Mesendoderm (in vitro differentiated cells): ENCODE data around the gene SMIM20.

Source experiments
- DNase-seq: peaks from one replicate; pipeline ENCODE4 v3.0.0; 2013
- H2AK5ac ChIP-seq: 2 replicates; pipeline ENCODE4 v1.6.1; 2013; ENCODE audit warnings: low read length, inconsistent platforms
- H2BK120ac ChIP-seq: 2 replicates; pipeline ENCODE4 v1.6.1; 2013; ENCODE audit warnings: low read depth, mild to moderate bottlenecking, low read length, moderate library complexity, mixed read lengths
- H2BK15ac ChIP-seq: replicated peaks from 2 replicates; pipeline ENCODE4 v1.6.1; 2013; ENCODE audit warnings: low read depth, mild to moderate bottlenecking, moderate library complexity
- H2BK5ac ChIP-seq: 2 replicates; pipeline ENCODE4 v1.6.1; 2013; ENCODE audit warnings: low read length, inconsistent platforms
- H3K18ac ChIP-seq: 2 replicates; pipeline ENCODE4 v1.6.1; 2013; ENCODE audit warnings: mild to moderate bottlenecking, low read length, mixed read lengths
- H3K23ac ChIP-seq: one replicate; pipeline ENCODE4 v1.6.1; 2013; ENCODE audit warnings: low read length
- H3K27ac ChIP-seq: 2 replicates; pipeline ENCODE4 v1.5.1; 2013; ENCODE audit warnings: low read depth, mild to moderate bottlenecking, inconsistent platforms, low read length, moderate library complexity
- H3K27me3 ChIP-seq: 2 replicates; pipeline ENCODE4 v1.6.1; 2013; ENCODE audit warnings: low read length, control low read depth, mild to moderate bottlenecking, inconsistent platforms; ENCODE audit not compliant: insufficient read depth, poor library complexity
- H3K36me3 ChIP-seq: 2 replicates; pipeline ENCODE4 v1.6.1; 2013; ENCODE audit warnings: low read length, inconsistent platforms; ENCODE audit not compliant: control insufficient read depth, insufficient read depth
- H3K4ac ChIP-seq: one replicate; pipeline ENCODE4 v1.6.1; 2013; ENCODE audit warnings: low read depth, mild to moderate bottlenecking, low read length, moderate library complexity
- H3K4me1 ChIP-seq: 2 replicates; pipeline ENCODE4 v1.6.1; 2013; ENCODE audit warnings: low read depth, low read length, inconsistent platforms; ENCODE audit not compliant: control insufficient read depth
- H3K4me2 ChIP-seq: 2 replicates; pipeline ENCODE4 v1.6.1; 2013; ENCODE audit warnings: low read length
- H3K4me3 ChIP-seq: 2 replicates; pipeline ENCODE4 v1.5.1; 2013; ENCODE audit warnings: mild to moderate bottlenecking, low read length
- H3K56ac ChIP-seq: one replicate; pipeline ENCODE4 v1.6.1; 2013; ENCODE audit warnings: low read length
- H3K79me1 ChIP-seq: 2 replicates; pipeline ENCODE4 v1.6.1; 2013; ENCODE audit warnings: low read length, inconsistent platforms
- H3K79me2 ChIP-seq: 2 replicates; pipeline ENCODE4 v1.6.1; 2013; ENCODE audit warnings: mild to moderate bottlenecking, low read length; ENCODE audit not compliant: control insufficient read depth, insufficient read depth
- H3K9ac ChIP-seq: 2 replicates; pipeline ENCODE4 v1.6.1; 2013; ENCODE audit warnings: low read length, inconsistent platforms
- H4K5ac ChIP-seq: one replicate; pipeline ENCODE4 v1.6.1; 2013; ENCODE audit warnings: low read length
- H4K8ac ChIP-seq: one replicate; pipeline ENCODE4 v1.6.1; 2013; ENCODE audit warnings: low read depth, mild to moderate bottlenecking, control low read depth, low read length, moderate library complexity
- WGBS: extraction: QIAGEN DNeasy Blood & Tissue Kit; methylation state at CpG from one replicate; pipeline ENCODE4 v1.1.7; 2013; ENCODE audit warnings: low lambda C conversion rate, missing lambda C conversion rate; ENCODE audit not compliant: insufficient coverage; ENCODE audit errors: extremely low coverage; 5-methylcytosine and 5-hydroxymethylcytosine counted together

SMIM20 gene

DNA sequence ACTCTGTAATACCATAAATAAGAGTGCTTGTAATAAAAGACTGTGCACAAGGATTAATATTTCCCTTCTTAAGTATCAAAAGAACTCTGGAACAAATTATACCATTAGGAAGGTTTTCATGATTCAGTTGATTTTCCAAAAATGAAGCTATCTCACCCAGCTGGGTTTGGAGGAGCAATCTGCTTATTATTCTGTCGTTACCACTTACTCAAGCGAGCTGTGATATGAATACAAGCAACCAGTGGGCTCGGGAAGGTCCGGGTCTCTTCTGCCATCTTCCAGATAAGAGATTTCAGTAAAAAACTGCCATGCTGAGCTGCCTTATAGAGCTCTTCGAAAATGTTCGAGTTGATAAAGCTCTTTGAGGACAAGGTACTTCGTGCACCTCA, 15.3 kb downstream of the SMIM20 start:
- H3K79me2 ChIP-seq = no peaks in the 10 kb centered on the region
- no peak overlapping the region for H2AK5ac ChIP-seq
- WGBS = no CpG with 5 or more reads among the region's 7 CpGs
- no peak overlapping the region for H3K18ac ChIP-seq
- H3K36me3 ChIP-seq = no peaks in the 10 kb centered on the region
- H2BK15ac ChIP-seq = no peak overlapping the region
- H4K8ac ChIP-seq = no peak overlapping the region
- no peak overlapping the region for H2BK5ac ChIP-seq
- H4K5ac ChIP-seq = no peak overlapping the region
- H3K79me1 ChIP-seq = no peaks in the 10 kb centered on the region
- H3K27me3 ChIP-seq = no peaks in the 10 kb centered on the region
- H3K9ac ChIP-seq = no peak overlapping the region
- DNase-seq = no peak
- H3K4me3 ChIP-seq = no peak overlapping the region
- H3K27ac ChIP-seq = no peak overlapping the region
- no peak overlapping the region for H3K23ac ChIP-seq
- no peak overlapping the region for H3K4ac ChIP-seq
- H3K4me2 ChIP-seq = no peak overlapping the region
- no peaks in the 10 kb centered on the region for H3K4me1 ChIP-seq
- no peak overlapping the region for H3K56ac ChIP-seq
- no peak overlapping the region for H2BK120ac ChIP-seq

GRCh38 chr4:25930731-25931354, 16.8 kb downstream of the SMIM20 start:
- Histone ChIP-seq H4K8ac (no peak overlapping the region), H3K79me1 (no peaks in the 10 kb centered on the region), H2BK15ac (no peak overlapping the region), H3K4ac (no peak overlapping the region), H3K4me2 (no peak overlapping the region), H2AK5ac (no peak overlapping the region), H3K36me3 (no peaks in the 10 kb centered on the region), H3K4me1 (no peaks in the 10 kb centered on the region), H3K56ac (no peak overlapping the region), H3K27me3 (no peaks in the 10 kb centered on the region), H3K27ac (no peak overlapping the region), H3K23ac (no peak overlapping the region), H4K5ac (no peak overlapping the region), H3K9ac (no peak overlapping the region), H2BK5ac (no peak overlapping the region), H3K4me3 (no peak overlapping the region), H3K79me2 (no peaks in the 10 kb centered on the region), H2BK120ac (no peak overlapping the region), H3K18ac (no peak overlapping the region)
- no CpG with 5 or more reads among the region's 6 CpGs for WGBS
- no peak for DNase-seq

DNA sequence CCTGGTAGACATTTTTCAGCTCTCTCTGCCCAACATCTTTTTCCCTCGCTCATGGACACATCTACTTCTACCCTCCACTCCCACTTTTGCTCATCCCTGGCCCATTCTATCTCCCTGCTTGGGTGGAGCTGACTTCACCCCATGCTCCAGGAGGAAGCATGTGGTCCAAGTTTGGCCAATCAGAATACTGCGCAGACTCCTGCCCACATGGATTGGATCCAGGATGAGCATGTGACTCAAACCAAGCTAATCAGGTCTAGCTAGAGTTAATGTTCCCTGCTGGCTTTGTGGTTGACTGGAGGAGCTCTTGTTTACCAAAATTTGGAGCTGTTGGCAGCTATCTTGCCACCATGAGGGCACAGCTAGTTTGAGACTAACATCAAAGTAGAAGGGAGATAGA, 22.7 kb downstream of the SMIM20 start:
- no peak overlapping the region for H3K27ac ChIP-seq
- H3K56ac ChIP-seq = no peak overlapping the region
- no peak overlapping the region for H2BK15ac ChIP-seq
- no peak overlapping the region for H3K4me3 ChIP-seq
- H3K27me3 ChIP-seq = no peaks in the 10 kb centered on the region
- H2BK5ac ChIP-seq = no peak overlapping the region
- H4K8ac ChIP-seq = no peak overlapping the region
- H3K4ac ChIP-seq = no peak overlapping the region
- H3K36me3 ChIP-seq = no peaks in the 10 kb centered on the region
- H3K79me1 ChIP-seq = no peaks in the 10 kb centered on the region
- H3K79me2 ChIP-seq = no peaks in the 10 kb centered on the region
- H3K4me1 ChIP-seq = no peaks in the 10 kb centered on the region
- no peak overlapping the region for H3K18ac ChIP-seq
- no peak overlapping the region for H3K9ac ChIP-seq
- DNase-seq = no peak
- no peak overlapping the region for H3K23ac ChIP-seq
- no peak overlapping the region for H3K4me2 ChIP-seq
- H4K5ac ChIP-seq = no peak overlapping the region
- no CpG with 5 or more reads among the region's 2 CpGs for whole genome bisulfite sequencing
- H2AK5ac ChIP-seq = no peak overlapping the region
- H2BK120ac ChIP-seq = no peak overlapping the region

GRCh38 chr4:25937801-25938200, 23.8 kb downstream of the SMIM20 start:
- no peak overlapping the region for H3K9ac ChIP-seq
- H4K8ac ChIP-seq = no peak overlapping the region
- no peaks in the 10 kb centered on the region for H3K79me2 ChIP-seq
- H3K27me3 ChIP-seq = no peaks in the 10 kb centered on the region
- DNase-seq = peak; percentile 52
- H4K5ac ChIP-seq = no peak overlapping the region
- no peak overlapping the region for H3K4ac ChIP-seq
- no peak overlapping the region for H2BK120ac ChIP-seq
- H3K18ac ChIP-seq = no peak overlapping the region
- no peak overlapping the region for H2BK15ac ChIP-seq
- no peak overlapping the region for H3K4me2 ChIP-seq
- no peak overlapping the region for H3K56ac ChIP-seq
- no peak overlapping the region for H2AK5ac ChIP-seq
- H3K79me1 ChIP-seq = no peaks in the 10 kb centered on the region
- H3K36me3 ChIP-seq = no peaks in the 10 kb centered on the region
- no peak overlapping the region for H2BK5ac ChIP-seq
- H3K27ac ChIP-seq = no peak overlapping the region
- H3K23ac ChIP-seq = no peak overlapping the region
- no peaks in the 10 kb centered on the region for H3K4me1 ChIP-seq
- WGBS = no CpG with 5 or more reads among the region's 1 CpG
- H3K4me3 ChIP-seq = no peak overlapping the region

DNA sequence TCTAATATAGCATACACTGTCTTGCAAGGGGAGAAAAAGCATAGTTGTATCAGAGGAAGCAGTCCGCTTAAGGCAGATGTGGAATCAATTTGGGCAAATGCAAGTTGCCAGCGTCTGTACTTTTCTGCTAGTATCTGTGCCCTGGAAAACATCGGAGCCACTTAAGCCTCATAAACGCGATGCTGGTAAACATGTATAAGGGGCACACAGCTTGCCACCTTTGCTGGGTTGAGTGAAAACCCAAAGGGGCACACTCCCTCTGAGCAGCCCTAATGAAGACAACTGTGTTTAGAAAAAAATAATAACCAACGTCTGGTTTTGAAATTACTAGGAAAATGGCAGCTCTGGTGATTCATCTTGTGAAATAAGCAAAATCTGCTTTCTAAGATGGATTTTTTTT, 24.3 kb downstream of the SMIM20 start:
- H3K9ac ChIP-seq = no peak overlapping the region
- no peak overlapping the region for H3K4ac ChIP-seq
- DNase-seq = no peak
- peak overlapping the region; percentile 34 for H3K56ac ChIP-seq
- H3K27ac ChIP-seq = no peak overlapping the region
- H3K36me3 ChIP-seq = no peaks in the 10 kb centered on the region
- no peak overlapping the region for H2BK5ac ChIP-seq
- no peak overlapping the region for H3K4me3 ChIP-seq
- no peak overlapping the region for H2AK5ac ChIP-seq
- H3K18ac ChIP-seq = no peak overlapping the region
- no peaks in the 10 kb centered on the region for H3K4me1 ChIP-seq
- no peak overlapping the region for H3K4me2 ChIP-seq
- no peaks in the 10 kb centered on the region for H3K79me1 ChIP-seq
- no peaks in the 10 kb centered on the region for H3K79me2 ChIP-seq
- no peak overlapping the region for H2BK120ac ChIP-seq
- no CpG with 5 or more reads among the region's 6 CpGs for WGBS
- H3K27me3 ChIP-seq = no peaks in the 10 kb centered on the region
- H3K23ac ChIP-seq = no peak overlapping the region
- H4K8ac ChIP-seq = no peak overlapping the region
- H2BK15ac ChIP-seq = no peak overlapping the region
- H4K5ac ChIP-seq = no peak overlapping the region

DNA sequence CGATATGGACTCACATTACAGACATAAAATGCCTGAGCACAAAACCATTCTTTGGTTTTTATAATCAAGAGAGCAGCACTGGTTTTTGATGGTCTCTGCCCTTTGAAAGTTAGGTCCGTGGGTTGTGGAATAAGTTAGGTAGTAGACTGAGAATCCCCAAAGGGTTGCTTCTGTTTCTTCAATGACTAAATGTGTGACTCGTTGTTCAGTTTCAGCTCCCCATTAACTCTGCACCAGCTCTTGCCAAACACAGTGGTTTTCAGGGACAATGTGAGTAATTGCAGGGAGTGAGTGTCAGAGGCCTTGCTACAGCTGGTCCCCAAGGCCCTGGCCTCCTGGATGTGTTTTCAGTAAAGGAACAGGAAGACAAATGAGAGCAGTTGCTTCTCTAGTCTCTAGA, 24.8 kb downstream of the SMIM20 start:
- no peak for DNase-seq
- Histone ChIP-seq H3K36me3 (no peaks in the 10 kb centered on the region), H2BK5ac (no peak overlapping the region)

More for the DNA sequence above, 24.8 kb downstream of the SMIM20 start:
- H3K18ac ChIP-seq = no peak overlapping the region
- H4K8ac ChIP-seq = no peak overlapping the region
- no peak overlapping the region for H3K9ac ChIP-seq
- no peak overlapping the region for H4K5ac ChIP-seq
- H3K27ac ChIP-seq = no peak overlapping the region
- WGBS = no CpG with 5 or more reads among the region's 3 CpGs
- H2BK15ac ChIP-seq = no peak overlapping the region
- H3K79me1 ChIP-seq = no peaks in the 10 kb centered on the region
- no peak overlapping the region for H3K56ac ChIP-seq
- H3K4me1 ChIP-seq = no peaks in the 10 kb centered on the region
- H2BK120ac ChIP-seq = no peak overlapping the region
- H3K79me2 ChIP-seq = no peaks in the 10 kb centered on the region
- no peak overlapping the region for H3K4me2 ChIP-seq
- no peak overlapping the region for H3K4me3 ChIP-seq
- no peaks in the 10 kb centered on the region for H3K27me3 ChIP-seq
- H3K4ac ChIP-seq = no peak overlapping the region
- no peak overlapping the region for H2AK5ac ChIP-seq
- H3K23ac ChIP-seq = no peak overlapping the region
